Measurements from ENCODE around the gene DOK4. TPM values are rescaled to one million over a fixed set of nuclear protein-coding genes. Genes with fewer than 3 reads are reported as not detected.

The DOK4 gene
- total RNA-seq, 1 experiment from 2014 or later = 14.4 TPM

DNA sequence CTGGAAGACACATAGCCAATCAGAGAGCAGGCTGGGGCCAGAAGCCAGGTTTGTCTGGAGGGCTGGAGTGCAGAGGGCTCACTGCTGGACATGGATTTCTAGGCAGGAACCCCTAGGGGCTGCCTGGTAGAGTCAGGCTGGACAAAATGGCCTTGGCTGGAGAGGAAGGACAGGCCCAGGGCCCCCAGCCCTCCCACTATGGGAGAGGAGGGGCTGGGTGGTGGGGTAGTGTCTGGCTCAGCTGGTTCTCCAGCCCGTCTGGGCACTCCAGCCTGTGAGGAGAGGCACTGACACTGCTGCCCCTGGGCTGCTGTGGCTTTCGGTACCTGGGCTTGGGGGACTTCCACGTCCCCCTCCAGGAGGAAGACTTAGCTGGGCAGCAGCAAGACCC is 21.7 kb upstream of the DOK4 start:
- no peaks in the 10 kb centered on the region for H3K79me2 ChIP-seq (ENCODE audit: insufficient read depth, low read length)
- H4K20me1 ChIP-seq (ENCODE audit: insufficient read depth) = no peaks in the 10 kb centered on the region
- H3K27me3 ChIP-seq (ENCODE audit: insufficient read depth, low read length) = no peaks in the 10 kb centered on the region
- ATAC-seq = no peak
- H2AFZ ChIP-seq (ENCODE audit: low read depth, low read length, poor library complexity, severe bottlenecking) = no peak overlapping the region
- H3K9ac ChIP-seq (ENCODE audit: low read length) = no peak overlapping the region
- ChIA-PET POLR2A (no interaction called here), RAD21 (ENCODE audit: low non-redundant PET in 1 of 2, low total read pairs in 2 of 2, uncharacterized antibody in 2 of 2, unreplicated experiment in 2 of 2) (no interaction called here), CTCF (interaction anchor here (1.0 kb wide), 1 partner anchor 12 kb away, joined by 3 read pairs; no protein-coding TSS in a partner anchor)
- no peak overlapping the region for H3K27ac ChIP-seq (ENCODE audit: low read depth, low read length)
- H3K4me3 ChIP-seq (replicated peaks in 1 of 2; ENCODE audit: low read depth in 1 of 2, low read length in 2 of 2) = no peak overlapping the region
- intact Hi-C loops (cut with micrococcal nuclease) = no loop called here
- H3K4me1 ChIP-seq (ENCODE audit: control insufficient read depth in 1 of 2, insufficient read depth in 2 of 2, low read length in 2 of 2) = no peaks in the 10 kb centered on the region
- H3K36me3 ChIP-seq (ENCODE audit: control insufficient read depth in 1 of 2, insufficient read depth in 2 of 2, low read length in 2 of 2) = no peaks in the 10 kb centered on the region
- BruUV-seq (replicated peaks) = no TSS peak
- no peaks in the 10 kb centered on the region for H3K9me3 ChIP-seq (ENCODE audit: control insufficient read depth in 1 of 2, insufficient read depth in 1 of 2, low read depth in 1 of 2, low read length in 2 of 2)
- no peak overlapping the region for H3K4me2 ChIP-seq (ENCODE audit: low read length)
- H3K9me2 ChIP-seq (ENCODE audit: insufficient read depth) = no peaks in the 10 kb centered on the region
- TF ChIP-seq, protein P1, sequence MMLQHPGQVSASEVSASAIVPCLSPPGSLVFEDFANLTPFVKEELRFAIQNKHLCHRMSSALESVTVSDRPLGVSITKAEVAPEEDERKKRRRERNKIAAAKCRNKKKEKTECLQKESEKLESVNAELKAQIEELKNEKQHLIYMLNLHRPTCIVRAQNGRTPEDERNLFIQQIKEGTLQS (IDR thresholded peaks at IDR 0.05) = no peak
- TF ChIP-seq YY1 (IDR thresholded peaks at IDR 0.05; ENCODE audit: extremely low read depth, insufficient replicate concordance, low read depth, low read length) = no peak
- no peak for TF ChIP-seq JUND (IDR thresholded peaks at IDR 0.05)
- no peak for TF ChIP-seq TCF7L2 (IDR thresholded peaks at IDR 0.05; ENCODE audit: borderline replicate concordance, extremely low read depth, insufficient read depth, insufficient read length)
- no peak for TF ChIP-seq SRF (IDR thresholded peaks at IDR 0.05; ENCODE audit: low read depth)
- no peak for TF ChIP-seq EGR1 (IDR thresholded peaks at IDR 0.05; ENCODE audit: low read depth)
- TF ChIP-seq ZBTB33 (IDR thresholded peaks at IDR 0.05; ENCODE audit: extremely low read depth, insufficient replicate concordance, low read length) = no peak
- TF ChIP-seq ELF1 (IDR thresholded peaks at IDR 0.05; ENCODE audit: borderline replicate concordance, low read depth) = no peak
- TF ChIP-seq, protein P2, sequence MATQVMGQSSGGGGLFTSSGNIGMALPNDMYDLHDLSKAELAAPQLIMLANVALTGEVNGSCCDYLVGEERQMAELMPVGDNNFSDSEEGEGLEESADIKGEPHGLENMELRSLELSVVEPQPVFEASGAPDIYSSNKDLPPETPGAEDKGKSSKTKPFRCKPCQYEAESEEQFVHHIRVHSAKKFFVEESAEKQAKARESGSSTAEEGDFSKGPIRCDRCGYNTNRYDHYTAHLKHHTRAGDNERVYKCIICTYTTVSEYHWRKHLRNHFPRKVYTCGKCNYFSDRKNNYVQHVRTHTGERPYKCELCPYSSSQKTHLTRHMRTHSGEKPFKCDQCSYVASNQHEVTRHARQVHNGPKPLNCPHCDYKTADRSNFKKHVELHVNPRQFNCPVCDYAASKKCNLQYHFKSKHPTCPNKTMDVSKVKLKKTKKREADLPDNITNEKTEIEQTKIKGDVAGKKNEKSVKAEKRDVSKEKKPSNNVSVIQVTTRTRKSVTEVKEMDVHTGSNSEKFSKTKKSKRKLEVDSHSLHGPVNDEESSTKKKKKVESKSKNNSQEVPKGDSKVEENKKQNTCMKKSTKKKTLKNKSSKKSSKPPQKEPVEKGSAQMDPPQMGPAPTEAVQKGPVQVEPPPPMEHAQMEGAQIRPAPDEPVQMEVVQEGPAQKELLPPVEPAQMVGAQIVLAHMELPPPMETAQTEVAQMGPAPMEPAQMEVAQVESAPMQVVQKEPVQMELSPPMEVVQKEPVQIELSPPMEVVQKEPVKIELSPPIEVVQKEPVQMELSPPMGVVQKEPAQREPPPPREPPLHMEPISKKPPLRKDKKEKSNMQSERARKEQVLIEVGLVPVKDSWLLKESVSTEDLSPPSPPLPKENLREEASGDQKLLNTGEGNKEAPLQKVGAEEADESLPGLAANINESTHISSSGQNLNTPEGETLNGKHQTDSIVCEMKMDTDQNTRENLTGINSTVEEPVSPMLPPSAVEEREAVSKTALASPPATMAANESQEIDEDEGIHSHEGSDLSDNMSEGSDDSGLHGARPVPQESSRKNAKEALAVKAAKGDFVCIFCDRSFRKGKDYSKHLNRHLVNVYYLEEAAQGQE (IDR thresholded peaks at IDR 0.05; ENCODE audit: low read depth) = no peak
- TF ChIP-seq POLR2AphosphoS5 (IDR thresholded peaks at IDR 0.05; ENCODE audit: low read depth, low read length) = no peak
- TF ChIP-seq CEBPB (IDR thresholded peaks at IDR 0.05; ENCODE audit: low read depth) = no peak
- no peak for TF ChIP-seq POLR2A (IDR thresholded peaks at IDR 0.05; ENCODE audit: borderline replicate concordance, extremely low read depth, insufficient read depth, insufficient read length)
- no peak for TF ChIP-seq EZH2phosphoT487 (IDR thresholded peaks at IDR 0.05; ENCODE audit: borderline replicate concordance)
- TF ChIP-seq EZH2 (IDR thresholded peaks at IDR 0.05) = no peak
- no peak for TF ChIP-seq CBX3 (IDR thresholded peaks at IDR 0.05; ENCODE audit: low read depth)
- TF ChIP-seq CTCF (IDR thresholded peaks at IDR 0.05 in 2 of 3, conservative IDR thresholded peaks at IDR 0.05 in 1 of 3; ENCODE audit: borderline replicate concordance in 1 of 3, insufficient read depth in 1 of 3, low read depth in 2 of 3, low read length in 2 of 3) = no peak
- TF ChIP-seq SIN3A (IDR thresholded peaks at IDR 0.05; ENCODE audit: low read depth) = no peak
- no peak for DNase-seq (ENCODE audit: low read depth, low spot score)
